ENCODE data around the gene DTWD1. TPM values are rescaled to one million over a fixed set of nuclear protein-coding genes. Genes with fewer than 3 reads are reported as not detected.

DTWD1 gene
- total and polyA plus RNA-seq, 2 of the 13 experiments (the other 11 are each of a cell fraction or from before 2014, with no cell fraction given) = 12.7 to 18.3 TPM

- TF ChIP-seq CREBL2 (CRISPR knock-in tag; IDR thresholded peaks at IDR 0.05; ENCODE audit: borderline replicate concordance) = peak; percentile 94; the same call in 1 of the 2 replicates
- peak; percentile 93 for TF ChIP-seq THAP7 (CRISPR knock-in tag; IDR thresholded peaks at IDR 0.05)
- peak; percentile 88; the same call in 1 of the 2 replicates for TF ChIP-seq ZHX1 (CRISPR knock-in tag; IDR thresholded peaks at IDR 0.05; ENCODE audit: low read depth)
- no peak for TF ChIP-seq ZNF20 (CRISPR knock-in tag; IDR thresholded peaks at IDR 0.05)
- TF ChIP-seq ATF7 (IDR thresholded peaks at IDR 0.05) = no peak
- peak; percentile 73; the same call in 1 of the 2 replicates for TF ChIP-seq ATF7 (CRISPR knock-in tag; IDR thresholded peaks at IDR 0.05)
- TF ChIP-seq HNF4G (IDR thresholded peaks at IDR 0.05; ENCODE audit: borderline replicate concordance, low read depth, low read length) = no peak; the same call in 1 of the 2 replicates
- peak; percentile 59 for TF ChIP-seq HNF4G (CRISPR knock-in tag; IDR thresholded peaks at IDR 0.05; ENCODE audit: borderline replicate concordance, low read depth)
- peak; percentile 96 for TF ChIP-seq ARNT2 (CRISPR knock-in tag; IDR thresholded peaks at IDR 0.05; ENCODE audit: low read depth)
- no peak for TF ChIP-seq TBP (CRISPR knock-in tag; IDR thresholded peaks at IDR 0.05)
- peak; percentile 19; the same call in 1 of the 2 replicates for TF ChIP-seq SIX1 (CRISPR knock-in tag; IDR thresholded peaks at IDR 0.05; ENCODE audit: borderline replicate concordance)
- peak; percentile 39 for TF ChIP-seq CTCF (CRISPR knock-in tag; IDR thresholded peaks at IDR 0.05)
- TF ChIP-seq KIAA2018 (CRISPR knock-in tag; IDR thresholded peaks at IDR 0.05; ENCODE audit: borderline replicate concordance) = peak; percentile 78; the same call in 1 of the 2 replicates
- no peak for TF ChIP-seq ZNF841 (CRISPR knock-in tag; IDR thresholded peaks at IDR 0.05; ENCODE audit: borderline replicate concordance)
These were observed at the start of gene DTWD1, which contains the start of gene FAM227B (continued) for GRCh38 chr15:49620658-49621368.

Measured in HepG2 (cell line).